Upper lobe of left lung (tissue), 6 donors: ENCODE data around the gene AFAP1. TPM values are rescaled to one million over a fixed set of nuclear protein-coding genes. Genes with fewer than 3 reads are reported as not detected.

Experiments used
- ATAC-seq, 2 donors: fragments of 200-7000 bp; cut with Tn5 transposase; one replicate each; pipeline ENCODE4 v1.9.1; 2022; ENCODE audit warnings: mild to moderate bottlenecking in 2 of 2, moderate library complexity in 2 of 2; ENCODE audit not compliant: low FRiP score in 2 of 2
- DNase-seq, 2 donors: peaks; one replicate each; pipeline ENCODE4 v3.0.0-alpha.2; 2019 to 2020
- H3K27ac ChIP-seq, 4 donors: fragments of 200-600 bp; sonication (generic); one replicate each; pipeline ENCODE4 v1.5.1; 2016 to 2019
- H3K27me3 ChIP-seq, 4 donors: fragments of 200-600 bp; sonication (generic); one replicate each; pipeline ENCODE4 v1.5.1; 2017 to 2019
- H3K36me3 ChIP-seq, 4 donors: fragments of 200-600 bp; sonication (generic); one replicate each; pipeline ENCODE4 v1.5.1; 2016 to 2019
- H3K4me1 ChIP-seq, 4 donors: fragments of 200-600 bp; sonication (generic); one replicate each; pipeline ENCODE4 v1.5.1; 2018 to 2019
- H3K4me3 ChIP-seq, 4 donors: fragments of 200-600 bp; sonication (generic); one replicate each; pipeline ENCODE4 v1.5.1; 2017 to 2019; ENCODE audit warnings: mild to moderate bottlenecking in 2 of 4, moderate library complexity in 1 of 4
- H3K9me3 ChIP-seq, 4 donors: fragments of 200-600 bp; sonication (generic); one replicate each; pipeline ENCODE4 v1.5.1; 2018 to 2019
- EP300 ChIP-seq, 4 donors: sonication (generic); formaldehyde crosslinking; IDR thresholded peaks; one replicate each; pipeline ENCODE4 v1.5.1; 2017; ENCODE audit warnings: antibody characterized with exemption in 4 of 4, control low read depth in 2 of 4
- POLR2A ChIP-seq, 4 donors: fragments of 450-650 bp; IDR thresholded peaks; one replicate each; pipeline ENCODE4 v1.5.1; 2016 to 2017; ENCODE audit warnings: antibody characterized with exemption in 4 of 4, mild to moderate bottlenecking in 2 of 4
- POLR2AphosphoS5 ChIP-seq, 2 donors: sonication (generic); formaldehyde crosslinking; IDR thresholded peaks; one replicate each; pipeline ENCODE4 v1.5.1; 2017; ENCODE audit warnings: antibody characterized with exemption in 2 of 2
- WGBS, 2 donors: methylation state at CpG; one replicate each; pipeline ENCODE4 v1.1.5; 2017 to 2018; 5-methylcytosine and 5-hydroxymethylcytosine counted together
- total RNA-seq, 6 donors: library from RNA; depleted of rRNA in 4 of 6; stranded (reverse); fragments of >200 nt in 4 of 6; gene quantifications; one replicate each; pipeline versions ENCODE4 v1.1.0 to v1.2.1, GENCODE V29; 2016 to 2021
- TF ChIP-seq, protein P1 (sequence below), 6 experiments: fragments of 450-650 bp in 4 of 6; fragments of 200-600 bp in 2 of 6; sonication (generic) in 2 of 6; IDR thresholded peaks; one replicate each; pipeline ENCODE4 v1.5.1; 2016 to 2019; ENCODE audit warnings: antibody characterized with exemption in 6 of 6
- donor health status: DM: no; HTN: no; CAD: no; lungs with moderate emphysema.
- donor health status: DM: no; HTN: yes; CAD: no; lungs with severe emphysema.

Gene AFAP1
- total RNA-seq, 6 donors from 2014 or later = 10.9 to 26.7 (median 19.2) TPM

DNA sequence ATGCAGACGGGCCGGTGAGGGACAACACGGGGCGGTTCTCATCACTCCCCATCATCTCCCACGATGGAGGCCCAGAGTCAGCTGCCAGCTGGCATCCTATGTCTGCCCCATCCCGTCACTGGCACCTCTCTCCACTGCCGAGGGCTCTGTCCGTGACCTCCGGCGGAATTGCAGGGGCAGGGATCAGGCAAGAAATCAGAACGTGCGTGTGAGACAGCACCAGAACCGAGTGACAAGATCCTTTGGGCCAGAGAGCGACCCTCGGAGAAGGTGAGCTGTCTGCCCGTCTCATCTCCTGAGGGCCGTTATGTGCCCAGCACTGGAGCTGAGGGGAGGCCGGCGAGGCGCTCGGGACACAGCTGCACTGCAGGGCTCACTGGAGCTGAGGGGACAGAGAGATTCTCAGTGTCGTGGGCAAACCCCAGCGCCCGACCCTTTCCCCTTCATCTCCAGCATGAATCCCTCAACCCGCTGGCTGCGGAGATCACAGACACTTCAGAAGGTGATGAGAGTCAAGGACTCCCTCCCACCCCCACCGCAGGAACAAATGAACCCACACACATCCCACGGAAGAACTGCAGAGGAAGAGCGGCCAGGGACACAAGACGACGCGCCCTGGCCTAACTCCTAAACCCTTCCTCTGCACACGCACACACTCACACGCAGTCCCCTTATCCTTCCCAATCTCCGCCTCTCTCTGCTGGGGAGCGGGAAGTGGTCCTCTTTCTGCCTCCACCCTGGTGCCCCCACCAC lies 128.7 kb downstream of the AFAP1 start:
- peak overlapping the region; percentile 24 to 75 (median 60) for H3K27ac ChIP-seq

GRCh38 chr4:7808752-7809151 lies 130.9 kb downstream of the AFAP1 start:
- Histone ChIP-seq H3K36me3 (peaks cover 0 to 14% (median 0%) of the 10 kb centered on the region in 4 donors), H3K27me3 (no peaks in the 10 kb centered on the region), H3K9me3 (no peaks in the 10 kb centered on the region), H3K4me1 (peaks cover 41 to 46% (median 44%) of the 10 kb centered on the region in 4 donors), H3K27ac (no peak overlapping the region), H3K4me3 (no peak overlapping the region)
- TF ChIP-seq POLR2AphosphoS5 (IDR thresholded peaks at IDR 0.05) = no peak
- TF ChIP-seq EP300 (IDR thresholded peaks at IDR 0.05) = no peak
- no peak for TF ChIP-seq POLR2A (IDR thresholded peaks at IDR 0.05)
- TF ChIP-seq, protein P1, sequence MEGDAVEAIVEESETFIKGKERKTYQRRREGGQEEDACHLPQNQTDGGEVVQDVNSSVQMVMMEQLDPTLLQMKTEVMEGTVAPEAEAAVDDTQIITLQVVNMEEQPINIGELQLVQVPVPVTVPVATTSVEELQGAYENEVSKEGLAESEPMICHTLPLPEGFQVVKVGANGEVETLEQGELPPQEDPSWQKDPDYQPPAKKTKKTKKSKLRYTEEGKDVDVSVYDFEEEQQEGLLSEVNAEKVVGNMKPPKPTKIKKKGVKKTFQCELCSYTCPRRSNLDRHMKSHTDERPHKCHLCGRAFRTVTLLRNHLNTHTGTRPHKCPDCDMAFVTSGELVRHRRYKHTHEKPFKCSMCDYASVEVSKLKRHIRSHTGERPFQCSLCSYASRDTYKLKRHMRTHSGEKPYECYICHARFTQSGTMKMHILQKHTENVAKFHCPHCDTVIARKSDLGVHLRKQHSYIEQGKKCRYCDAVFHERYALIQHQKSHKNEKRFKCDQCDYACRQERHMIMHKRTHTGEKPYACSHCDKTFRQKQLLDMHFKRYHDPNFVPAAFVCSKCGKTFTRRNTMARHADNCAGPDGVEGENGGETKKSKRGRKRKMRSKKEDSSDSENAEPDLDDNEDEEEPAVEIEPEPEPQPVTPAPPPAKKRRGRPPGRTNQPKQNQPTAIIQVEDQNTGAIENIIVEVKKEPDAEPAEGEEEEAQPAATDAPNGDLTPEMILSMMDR (IDR thresholded peaks at IDR 0.05) = no peak
- WGBS, 2 donors = 85 to 90% methylated on average over 5 to 6 of the region's 6 CpGs
- ATAC-seq (no peak), DNase-seq (no peak)

More for the DNA sequence above, 128.7 kb downstream of the AFAP1 start:
- 86% methylated on average over 26 to 36 of the region's 36 CpGs for WGBS, 2 donors
- peak in 1 of 2 donors; percentile 65 for DNase-seq
- no peak for TF ChIP-seq POLR2A (IDR thresholded peaks at IDR 0.05)
- no peak for TF ChIP-seq POLR2AphosphoS5 (IDR thresholded peaks at IDR 0.05)
- TF ChIP-seq, protein P1 (IDR thresholded peaks at IDR 0.05) = no peak
- TF ChIP-seq EP300 (IDR thresholded peaks at IDR 0.05) = no peak
- ATAC-seq = no peak
- H3K4me1 ChIP-seq = peaks cover 20 to 29% (median 25%) of the 10 kb centered on the region in 4 donors
- no peaks in the 10 kb centered on the region for H3K9me3 ChIP-seq
- no peak overlapping the region for H3K4me3 ChIP-seq
- peaks cover 0 to 36% (median 5%) of the 10 kb centered on the region in 4 donors for H3K36me3 ChIP-seq
- no peaks in the 10 kb centered on the region for H3K27me3 ChIP-seq

DNA sequence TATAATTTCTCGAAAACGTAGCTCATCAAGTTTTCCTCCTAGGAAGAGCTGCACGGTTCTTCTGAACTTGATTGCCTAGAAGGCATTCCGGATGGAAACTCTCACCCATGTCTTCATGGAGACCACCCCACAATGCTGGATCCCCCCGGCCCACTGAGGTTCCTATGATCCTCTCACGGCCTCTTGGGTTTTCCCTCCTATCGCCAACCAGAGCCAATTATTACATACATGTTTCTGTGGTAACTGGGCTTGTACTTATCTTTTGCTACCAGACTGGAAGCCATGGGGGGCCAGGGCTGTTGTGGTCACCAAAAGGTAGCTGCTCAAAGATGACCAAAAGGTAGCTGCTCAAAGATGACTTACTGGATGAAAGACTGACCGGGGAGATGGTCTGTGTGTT lies 131.5 kb downstream of the AFAP1 start:
- WGBS, 2 donors = 88 to 96% methylated on average over 8 of the region's 8 CpGs
- Histone ChIP-seq H3K4me1 (peaks cover 41 to 45% (median 42%) of the 10 kb centered on the region in 4 donors), H3K36me3 (peaks cover 0 to 12% (median 0%) of the 10 kb centered on the region in 4 donors), H3K4me3 (no peak overlapping the region), H3K27me3 (no peaks in the 10 kb centered on the region), H3K9me3 (no peaks in the 10 kb centered on the region), H3K27ac (peak overlapping the region in 2 of 4 donors; percentile 79 to 82)
- ATAC-seq (no peak), DNase-seq (no peak)
- no peak for TF ChIP-seq POLR2A (IDR thresholded peaks at IDR 0.05)
- TF ChIP-seq POLR2AphosphoS5 (IDR thresholded peaks at IDR 0.05) = no peak
- TF ChIP-seq, protein P1 (IDR thresholded peaks at IDR 0.05) = no peak
- no peak for TF ChIP-seq EP300 (IDR thresholded peaks at IDR 0.05)

GRCh38 chr4:7807351-7807921 lies 132.2 kb downstream of the AFAP1 start:
- Histone ChIP-seq H3K27ac (peak overlapping the region; percentile 79 to 82 (median 80)), H3K4me1 (peaks cover 41 to 45% (median 42%) of the 10 kb centered on the region in 4 donors), H3K9me3 (no peaks in the 10 kb centered on the region), H3K4me3 (no peak overlapping the region), H3K36me3 (peaks cover 0 to 12% (median 0%) of the 10 kb centered on the region in 4 donors), H3K27me3 (no peaks in the 10 kb centered on the region)
- no peak for ATAC-seq
- no peak for DNase-seq
- 67 to 74% methylated on average over 11 to 12 of the region's 12 CpGs for WGBS, 2 donors
- TF ChIP-seq POLR2A (IDR thresholded peaks at IDR 0.05) = no peak
- TF ChIP-seq EP300 (IDR thresholded peaks at IDR 0.05) = no peak
- peak in 1 of 2 donors; percentile 25 for TF ChIP-seq POLR2AphosphoS5 (IDR thresholded peaks at IDR 0.05)
- TF ChIP-seq, protein P1 (IDR thresholded peaks at IDR 0.05) = no peak
